Mononuclear cell (primary cell): ENCODE measurements around the gene MAST2. TPM values are rescaled to one million over a fixed set of nuclear protein-coding genes. Genes with fewer than 3 reads are reported as not detected.
"Not testable (repeated sequence)": the region's sequence is repeated elsewhere in the genome, so short reads cannot be mapped to it uniquely, and the experiment has no call there.

Experiments used
- H3K27me3 ChIP-seq: 2 replicates; pipeline ENCODE4 v1.6.0; 2011; ENCODE audit warnings: low read length, control low read depth; ENCODE audit not compliant: insufficient read depth
- H3K4me1 ChIP-seq: 2 replicates; pipeline ENCODE4 v1.5.1; 2011; ENCODE audit warnings: mild to moderate bottlenecking, low read length, control low read depth; ENCODE audit not compliant: insufficient read depth
- H3K4me3 ChIP-seq: 2 replicates; pipeline ENCODE4 v1.5.1; 2011; ENCODE audit warnings: mild to moderate bottlenecking, low read length, moderate library complexity
- H3K9me3 ChIP-seq: 2 replicates; pipeline ENCODE4 v1.5.1; 2011; ENCODE audit warnings: low read depth, mild to moderate bottlenecking, control low read depth, low read length
- total RNA-seq: library from RNA; depleted of rRNA; stranded (reverse); fragments of >200 nt; gene quantifications from one replicate; pipeline ENCODE4 v1.2.3, GENCODE V29; 2012

The MAST2 gene
- total RNA-seq, 1 donor, result 3.9 TPM

DNA sequence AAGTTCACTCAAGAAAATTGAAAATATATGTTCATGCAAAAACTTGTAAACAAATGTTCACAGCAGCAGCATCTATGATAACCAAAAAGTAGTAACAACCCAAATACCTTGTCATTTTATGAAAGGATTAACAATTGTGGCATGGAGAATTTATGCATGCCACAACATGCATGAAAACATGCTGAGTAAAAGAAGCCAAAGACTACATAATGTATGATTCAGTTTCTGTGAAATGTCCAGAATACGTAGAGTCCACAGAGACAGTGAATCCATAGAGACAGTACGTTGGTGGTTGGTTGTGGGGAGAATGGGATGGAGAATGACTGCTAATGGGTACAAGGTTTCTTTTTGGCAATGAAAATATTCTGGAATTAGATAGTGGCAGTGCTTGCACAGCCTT is 148.7 kb downstream of the MAST2 start:
- H3K27me3 ChIP-seq, result no peaks in the 10 kb centered on the region
- no peaks in the 10 kb centered on the region for H3K4me1 ChIP-seq
- no peak overlapping the region for H3K4me3 ChIP-seq
- no peaks in the 10 kb centered on the region for H3K9me3 ChIP-seq

GRCh38 chr1:45953934-45954847 is 150.8 kb downstream of the MAST2 start:
- H3K4me1 ChIP-seq, result no peaks in the 10 kb centered on the region
- H3K27me3 ChIP-seq, result no peaks in the 10 kb centered on the region
- no peaks in the 10 kb centered on the region for H3K9me3 ChIP-seq
- H3K4me3 ChIP-seq, result no peak overlapping the region

DNA sequence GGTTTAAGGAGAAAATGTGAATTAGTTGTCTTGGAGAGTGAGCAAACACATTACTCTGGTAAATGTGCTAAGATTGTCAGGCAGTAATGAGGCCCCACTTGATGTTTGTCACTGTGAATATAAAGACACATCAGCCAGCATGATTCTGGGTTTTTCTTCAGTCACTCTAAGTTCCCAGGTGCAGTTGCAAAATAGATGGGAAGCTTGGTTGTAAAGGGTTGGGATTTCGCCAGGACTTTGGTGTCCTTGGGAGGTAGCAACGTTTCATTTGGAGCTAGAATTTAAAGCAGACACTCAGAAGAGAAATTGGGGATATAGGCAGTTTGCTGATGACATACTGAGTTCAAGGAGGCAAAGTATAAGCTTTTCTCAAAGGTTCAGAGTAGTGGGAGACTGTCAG is 154.3 kb downstream of the MAST2 start:
- no peaks in the 10 kb centered on the region for H3K27me3 ChIP-seq
- no peaks in the 10 kb centered on the region for H3K9me3 ChIP-seq
- no peaks in the 10 kb centered on the region for H3K4me1 ChIP-seq
- no peak overlapping the region for H3K4me3 ChIP-seq

DNA sequence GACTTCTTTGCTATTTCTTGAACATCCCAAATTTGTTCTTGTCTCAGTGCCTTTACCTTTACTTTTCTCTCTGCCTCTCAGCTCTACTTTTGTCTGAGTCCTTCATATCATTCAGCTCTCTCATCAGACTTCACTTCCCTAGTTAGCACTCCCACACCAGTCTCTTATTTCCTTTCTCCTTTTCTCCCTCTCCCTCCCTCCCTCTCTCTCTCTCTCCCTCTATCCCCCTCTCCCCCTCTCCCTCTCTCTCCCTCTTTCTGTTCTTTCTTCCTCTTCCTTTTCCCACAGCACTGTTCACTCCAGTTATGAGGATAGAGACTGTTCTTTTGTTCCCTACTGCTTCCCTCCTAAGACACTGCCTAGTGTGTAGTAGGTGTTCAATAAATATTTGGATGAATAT is 154.9 kb downstream of the MAST2 start:
- Histone ChIP-seq H3K4me3 (no peak overlapping the region), H3K27me3 (no peaks in the 10 kb centered on the region), H3K4me1 (no peaks in the 10 kb centered on the region), H3K9me3 (no peaks in the 10 kb centered on the region)

- Histone ChIP-seq H3K9me3 (no peaks in the 10 kb centered on the region), H3K27me3 (no peaks in the 10 kb centered on the region), H3K4me1 (no peaks in the 10 kb centered on the region)
Measured at GRCh38 chr1:45960930-45961715, 157.7 kb downstream of the MAST2 start.

DNA sequence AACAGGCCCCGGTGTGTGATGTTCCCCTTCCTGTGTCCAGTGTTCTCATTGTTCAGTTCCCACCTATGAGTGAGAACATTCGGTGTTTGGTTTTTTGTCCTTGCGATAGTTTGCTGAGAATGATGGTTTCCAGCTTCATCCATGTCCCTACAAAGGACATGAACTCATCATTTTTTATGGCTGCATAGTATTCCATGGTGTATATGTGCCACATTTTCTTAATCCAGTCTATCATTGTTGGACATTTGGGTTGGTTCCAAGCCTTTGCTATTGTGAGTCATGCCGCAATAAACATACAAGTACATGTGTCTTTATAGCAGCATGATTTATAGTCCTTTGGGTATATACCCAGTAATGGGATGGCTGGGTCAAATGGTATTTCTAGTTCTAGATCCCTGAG is 158.5 kb downstream of the MAST2 start:
- H3K27me3 ChIP-seq, H3K4me3 ChIP-seq, H3K9me3 ChIP-seq, H3K4me1 ChIP-seq: not testable (repeated sequence)

More at GRCh38 chr1:45960930-45961715, 157.7 kb downstream of the MAST2 start:
- no peak overlapping the region for H3K4me3 ChIP-seq

GRCh38 chr1:45968941-45969666 is 165.7 kb downstream of the MAST2 start:
- Histone ChIP-seq H3K4me3 (no peak overlapping the region), H3K9me3 (no peaks in the 10 kb centered on the region), H3K4me1 (peaks cover 8% of the 10 kb centered on the region), H3K27me3 (no peaks in the 10 kb centered on the region)

GRCh38 chr1:45969866-45970265 is 166.5 kb downstream of the MAST2 start:
- peaks cover 8% of the 10 kb centered on the region for H3K4me1 ChIP-seq
- no peaks in the 10 kb centered on the region for H3K27me3 ChIP-seq

GRCh38 chr1:45971335-45971734 is 167.9 kb downstream of the MAST2 start:
- Histone ChIP-seq H3K9me3 (no peaks in the 10 kb centered on the region), H3K4me3 (no peak overlapping the region), H3K4me1 (peaks cover 8% of the 10 kb centered on the region), H3K27me3 (no peaks in the 10 kb centered on the region)

More at GRCh38 chr1:45969866-45970265, 166.5 kb downstream of the MAST2 start:
- no peak overlapping the region for H3K4me3 ChIP-seq
- no peaks in the 10 kb centered on the region for H3K9me3 ChIP-seq

DNA sequence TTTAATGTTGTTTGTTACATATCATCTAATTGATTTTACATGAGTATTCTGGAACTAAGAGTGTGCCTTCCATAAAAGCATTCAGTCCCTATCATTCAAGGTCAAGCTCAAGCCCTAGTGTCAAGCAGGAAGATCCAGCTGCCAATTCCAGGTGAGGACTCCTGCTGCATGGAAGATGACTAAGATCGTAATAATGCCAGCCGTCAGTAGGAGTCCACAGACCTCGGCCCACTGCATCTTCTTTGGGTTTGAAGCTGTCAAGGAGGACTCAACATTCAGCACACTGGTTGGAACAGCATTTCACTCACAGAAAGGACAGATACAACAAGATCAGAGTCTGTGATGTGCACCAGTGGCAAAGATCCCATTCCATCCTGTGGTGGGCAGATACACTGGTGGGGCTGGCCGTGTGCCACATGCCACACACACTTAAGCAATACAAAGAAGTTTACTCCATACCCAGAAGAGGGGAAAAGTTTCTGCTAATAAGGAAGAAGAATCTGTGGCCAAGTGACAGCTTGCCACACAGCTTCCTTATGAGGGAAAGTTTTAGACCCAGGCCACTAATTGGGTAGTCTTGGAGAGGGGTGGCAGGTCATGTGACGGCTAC is 168.6 kb downstream of the MAST2 start:
- Histone ChIP-seq H3K4me1 (peaks cover 8% of the 10 kb centered on the region), H3K4me3 (no peak overlapping the region), H3K27me3 (no peaks in the 10 kb centered on the region), H3K9me3 (no peaks in the 10 kb centered on the region)

GRCh38 chr1:45972621-45973020 is 169.2 kb downstream of the MAST2 start:
- Histone ChIP-seq H3K27me3 (no peaks in the 10 kb centered on the region), H3K4me1 (peaks cover 8% of the 10 kb centered on the region), H3K9me3 (no peaks in the 10 kb centered on the region), H3K4me3 (no peak overlapping the region)

- H3K27me3 ChIP-seq, result no peaks in the 10 kb centered on the region
- no peaks in the 10 kb centered on the region for H3K9me3 ChIP-seq
- H3K4me3 ChIP-seq, result no peak overlapping the region
- H3K4me1 ChIP-seq, result peaks cover 8% of the 10 kb centered on the region
Measured at GRCh38 chr1:45973121-45973520, 169.7 kb downstream of the MAST2 start.

- Histone ChIP-seq H3K9me3 (no peaks in the 10 kb centered on the region), H3K4me3 (no peak overlapping the region), H3K4me1 (peaks cover 8% of the 10 kb centered on the region), H3K27me3 (no peaks in the 10 kb centered on the region)
Measured at GRCh38 chr1:45974541-45975269, 171.3 kb downstream of the MAST2 start.

DNA sequence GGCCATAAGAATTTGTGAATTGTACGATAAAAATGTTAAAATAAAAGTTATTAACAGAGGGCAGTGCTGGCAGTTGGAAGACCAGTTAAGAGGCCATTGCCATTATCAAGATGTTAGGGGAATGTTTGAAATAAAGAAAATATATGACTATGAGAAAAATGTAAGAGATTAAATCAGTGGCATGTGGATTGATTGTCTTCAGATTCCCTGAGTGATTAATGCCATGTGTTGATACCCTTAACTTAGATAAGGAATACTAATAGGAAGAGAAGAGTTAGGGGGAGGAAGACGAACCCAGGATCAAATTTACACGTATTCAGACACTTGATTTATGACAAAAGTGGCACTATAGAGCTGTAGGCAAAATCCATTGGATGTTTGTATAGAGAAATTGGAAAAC is 173.2 kb downstream of the MAST2 start:
- Histone ChIP-seq H3K27me3 (no peaks in the 10 kb centered on the region), H3K4me1 (peaks cover 8% of the 10 kb centered on the region), H3K4me3 (no peak overlapping the region)

More for the DNA sequence above, 173.2 kb downstream of the MAST2 start:
- H3K9me3 ChIP-seq, result no peaks in the 10 kb centered on the region
